ENCODE measurements around the gene RAB6A. TPM values are rescaled to one million over a fixed set of nuclear protein-coding genes. Genes with fewer than 3 reads are reported as not detected.

The RAB6A gene
- total RNA-seq, 1 experiment from 2014 or later: 121 TPM

DNA sequence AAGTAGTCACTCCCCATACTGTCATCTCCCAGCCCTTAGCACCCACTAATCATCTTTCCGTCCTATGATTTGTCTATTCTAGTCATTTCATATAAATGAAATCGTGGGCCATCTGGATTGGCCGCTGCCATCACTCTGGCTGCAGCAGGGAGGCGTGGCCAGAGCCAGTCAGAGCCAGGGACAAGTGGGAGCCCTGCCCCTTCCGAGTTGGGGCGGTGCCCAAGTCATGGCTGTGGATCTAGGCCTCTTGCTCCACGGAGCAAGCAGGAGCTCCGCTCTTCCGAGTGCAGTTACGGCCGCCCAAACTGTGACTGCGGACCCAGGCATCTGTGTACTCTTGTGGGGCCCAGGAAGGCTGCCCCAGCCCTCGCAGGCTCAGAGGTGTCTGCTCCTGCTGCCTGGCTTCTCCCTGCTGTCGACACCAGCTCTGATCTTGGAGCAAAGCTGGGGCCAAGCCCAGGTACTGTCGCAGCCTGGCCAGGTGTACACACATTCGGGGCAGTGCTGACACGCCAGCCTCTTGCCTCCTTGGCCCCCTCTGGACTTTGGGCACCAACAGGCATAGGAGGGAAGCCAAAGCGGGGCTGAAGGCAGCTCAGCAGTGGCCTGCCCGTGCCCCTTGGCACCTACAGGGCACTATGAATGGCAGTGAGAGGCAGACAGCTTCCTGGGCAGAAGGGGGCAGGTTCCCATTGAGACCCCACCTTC lies 35.2 kb upstream of the RAB6A start:
- BruUV-seq (replicated peaks): no TSS peak
- ChIA-PET CTCF (no interaction called here), POLR2A (no interaction called here), RAD21 (ENCODE audit: low non-redundant PET in 1 of 2, low total read pairs in 2 of 2, uncharacterized antibody in 2 of 2, unreplicated experiment in 2 of 2) (no interaction called here)
- no peak overlapping the region for H3K27ac ChIP-seq (ENCODE audit: low read depth, low read length)
- DNase-seq (ENCODE audit: low read depth, low spot score) (no peak), ATAC-seq (peak; percentile 95)
- H3K4me1 ChIP-seq (ENCODE audit: control insufficient read depth in 1 of 2, insufficient read depth in 2 of 2, low read length in 2 of 2): no peaks in the 10 kb centered on the region
- no peak overlapping the region for H3K4me3 ChIP-seq (replicated peaks in 1 of 2; ENCODE audit: low read depth in 1 of 2, low read length in 2 of 2)
- no peaks in the 10 kb centered on the region for H3K9me2 ChIP-seq (ENCODE audit: insufficient read depth)
- no peak overlapping the region for H2AFZ ChIP-seq (ENCODE audit: low read depth, low read length, poor library complexity, severe bottlenecking)
- H3K4me2 ChIP-seq (ENCODE audit: low read length): no peak overlapping the region
- no peaks in the 10 kb centered on the region for H3K27me3 ChIP-seq (ENCODE audit: insufficient read depth, low read length)
- H3K36me3 ChIP-seq (ENCODE audit: control insufficient read depth in 1 of 2, insufficient read depth in 2 of 2, low read length in 2 of 2): no peaks in the 10 kb centered on the region; a peak in 1 of 4 replicates
- no peaks in the 10 kb centered on the region for H3K9me3 ChIP-seq (ENCODE audit: control insufficient read depth in 1 of 2, insufficient read depth in 1 of 2, low read depth in 1 of 2, low read length in 2 of 2)
- TF ChIP-seq JUND (IDR thresholded peaks at IDR 0.05) (no peak), FOSL1 (IDR thresholded peaks at IDR 0.05; ENCODE audit: low read depth) (no peak), EGR1 (IDR thresholded peaks at IDR 0.05; ENCODE audit: low read depth) (no peak), ZNF274 (IDR thresholded peaks at IDR 0.05; ENCODE audit: low read depth, low read length) (no peak)
- H3K79me2 ChIP-seq (ENCODE audit: insufficient read depth, low read length): peaks cover 20% of the 10 kb centered on the region
- H3K9ac ChIP-seq (ENCODE audit: low read length): no peak overlapping the region
- intact Hi-C loops (cut with micrococcal nuclease): no loop called here
- no peaks in the 10 kb centered on the region for H4K20me1 ChIP-seq (ENCODE audit: insufficient read depth)

DNA sequence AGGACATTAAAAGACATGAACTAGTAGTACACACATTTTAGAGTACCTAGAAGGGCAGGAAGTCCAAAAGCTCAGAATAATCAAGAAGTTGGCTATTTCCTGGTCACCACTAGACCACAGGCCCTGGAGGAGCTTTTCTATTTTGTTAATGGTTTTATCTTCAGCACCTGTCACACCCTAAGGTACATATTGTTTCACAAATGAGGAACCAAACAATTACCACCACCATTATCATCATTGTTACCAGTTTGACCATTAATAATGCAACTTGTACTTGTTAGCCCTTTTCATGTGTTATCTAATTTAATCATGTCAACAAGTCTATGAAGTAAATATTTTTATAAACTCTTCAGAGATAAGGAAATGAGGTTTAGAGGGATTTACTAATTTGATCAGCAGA lies 31.7 kb upstream of the RAB6A start:
- RAD21 ChIA-PET (ENCODE audit: low non-redundant PET in 1 of 2, low total read pairs in 2 of 2, uncharacterized antibody in 2 of 2, unreplicated experiment in 2 of 2): no interaction called here
- no peak for ATAC-seq
- no peaks in the 10 kb centered on the region for H3K9me3 ChIP-seq (ENCODE audit: control insufficient read depth in 1 of 2, insufficient read depth in 1 of 2, low read depth in 1 of 2, low read length in 2 of 2)
- H3K9ac ChIP-seq (ENCODE audit: low read length): no peak overlapping the region
- intact Hi-C loops (cut with micrococcal nuclease): no loop called here
- no peaks in the 10 kb centered on the region for H3K9me2 ChIP-seq (ENCODE audit: insufficient read depth)
- H3K4me3 ChIP-seq (replicated peaks in 1 of 2; ENCODE audit: low read depth in 1 of 2, low read length in 2 of 2): no peak overlapping the region
- H3K36me3 ChIP-seq (ENCODE audit: control insufficient read depth in 1 of 2, insufficient read depth in 2 of 2, low read length in 2 of 2): no peaks in the 10 kb centered on the region; a peak in 1 of 4 replicates
- H3K27ac ChIP-seq (ENCODE audit: low read depth, low read length): no peak overlapping the region
- H3K4me1 ChIP-seq (ENCODE audit: control insufficient read depth in 1 of 2, insufficient read depth in 2 of 2, low read length in 2 of 2): peaks cover 7 to 15% of the 10 kb centered on the region in 2 experiments; a peak in 3 of 4 replicates
- H2AFZ ChIP-seq (ENCODE audit: low read depth, low read length, poor library complexity, severe bottlenecking): no peak overlapping the region
- H3K27me3 ChIP-seq (ENCODE audit: insufficient read depth, low read length): no peaks in the 10 kb centered on the region
- POLR2A ChIA-PET: no interaction called here
- H3K79me2 ChIP-seq (ENCODE audit: insufficient read depth, low read length): peaks cover 34% of the 10 kb centered on the region
- H4K20me1 ChIP-seq (ENCODE audit: insufficient read depth): no peaks in the 10 kb centered on the region
- CTCF ChIA-PET: no interaction called here
- no peak overlapping the region for H3K4me2 ChIP-seq (ENCODE audit: low read length)
- DNase-seq (ENCODE audit: low read depth, low spot score): no peak
- no TSS peak for BruUV-seq (replicated peaks)
- TF ChIP-seq SIN3A (IDR thresholded peaks at IDR 0.05; ENCODE audit: low read depth) (no peak), CBX3 (IDR thresholded peaks at IDR 0.05; ENCODE audit: low read depth) (no peak), ELF1 (IDR thresholded peaks at IDR 0.05; ENCODE audit: borderline replicate concordance, low read depth) (no peak), POLR2A (IDR thresholded peaks at IDR 0.05; ENCODE audit: borderline replicate concordance, extremely low read depth, insufficient read depth, insufficient read length) (no peak), ZNF274 (IDR thresholded peaks at IDR 0.05; ENCODE audit: low read depth, low read length) (no peak), YY1 (IDR thresholded peaks at IDR 0.05; ENCODE audit: extremely low read depth, insufficient replicate concordance, low read depth, low read length) (no peak), ZFX (IDR thresholded peaks at IDR 0.05) (no peak), EZH2phosphoT487 (IDR thresholded peaks at IDR 0.05; ENCODE audit: borderline replicate concordance) (no peak), FOSL1 (IDR thresholded peaks at IDR 0.05; ENCODE audit: low read depth) (no peak), CEBPB (IDR thresholded peaks at IDR 0.05; ENCODE audit: low read depth) (no peak), EZH2 (IDR thresholded peaks at IDR 0.05) (no peak), EGR1 (IDR thresholded peaks at IDR 0.05; ENCODE audit: low read depth) (no peak)
- TF ChIP-seq, protein P1, sequence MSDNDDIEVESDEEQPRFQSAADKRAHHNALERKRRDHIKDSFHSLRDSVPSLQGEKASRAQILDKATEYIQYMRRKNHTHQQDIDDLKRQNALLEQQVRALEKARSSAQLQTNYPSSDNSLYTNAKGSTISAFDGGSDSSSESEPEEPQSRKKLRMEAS (IDR thresholded peaks at IDR 0.05): no peak
- TF ChIP-seq, protein P2, sequence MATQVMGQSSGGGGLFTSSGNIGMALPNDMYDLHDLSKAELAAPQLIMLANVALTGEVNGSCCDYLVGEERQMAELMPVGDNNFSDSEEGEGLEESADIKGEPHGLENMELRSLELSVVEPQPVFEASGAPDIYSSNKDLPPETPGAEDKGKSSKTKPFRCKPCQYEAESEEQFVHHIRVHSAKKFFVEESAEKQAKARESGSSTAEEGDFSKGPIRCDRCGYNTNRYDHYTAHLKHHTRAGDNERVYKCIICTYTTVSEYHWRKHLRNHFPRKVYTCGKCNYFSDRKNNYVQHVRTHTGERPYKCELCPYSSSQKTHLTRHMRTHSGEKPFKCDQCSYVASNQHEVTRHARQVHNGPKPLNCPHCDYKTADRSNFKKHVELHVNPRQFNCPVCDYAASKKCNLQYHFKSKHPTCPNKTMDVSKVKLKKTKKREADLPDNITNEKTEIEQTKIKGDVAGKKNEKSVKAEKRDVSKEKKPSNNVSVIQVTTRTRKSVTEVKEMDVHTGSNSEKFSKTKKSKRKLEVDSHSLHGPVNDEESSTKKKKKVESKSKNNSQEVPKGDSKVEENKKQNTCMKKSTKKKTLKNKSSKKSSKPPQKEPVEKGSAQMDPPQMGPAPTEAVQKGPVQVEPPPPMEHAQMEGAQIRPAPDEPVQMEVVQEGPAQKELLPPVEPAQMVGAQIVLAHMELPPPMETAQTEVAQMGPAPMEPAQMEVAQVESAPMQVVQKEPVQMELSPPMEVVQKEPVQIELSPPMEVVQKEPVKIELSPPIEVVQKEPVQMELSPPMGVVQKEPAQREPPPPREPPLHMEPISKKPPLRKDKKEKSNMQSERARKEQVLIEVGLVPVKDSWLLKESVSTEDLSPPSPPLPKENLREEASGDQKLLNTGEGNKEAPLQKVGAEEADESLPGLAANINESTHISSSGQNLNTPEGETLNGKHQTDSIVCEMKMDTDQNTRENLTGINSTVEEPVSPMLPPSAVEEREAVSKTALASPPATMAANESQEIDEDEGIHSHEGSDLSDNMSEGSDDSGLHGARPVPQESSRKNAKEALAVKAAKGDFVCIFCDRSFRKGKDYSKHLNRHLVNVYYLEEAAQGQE (IDR thresholded peaks at IDR 0.05; ENCODE audit: low read depth): no peak
- TF ChIP-seq, protein P3, sequence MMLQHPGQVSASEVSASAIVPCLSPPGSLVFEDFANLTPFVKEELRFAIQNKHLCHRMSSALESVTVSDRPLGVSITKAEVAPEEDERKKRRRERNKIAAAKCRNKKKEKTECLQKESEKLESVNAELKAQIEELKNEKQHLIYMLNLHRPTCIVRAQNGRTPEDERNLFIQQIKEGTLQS (IDR thresholded peaks at IDR 0.05): no peak
